ENCODE data around the gene MTMR2. TPM values are rescaled to one million over a fixed set of nuclear protein-coding genes. Genes with fewer than 3 reads are reported as not detected.
A peak's percentile ranks its signal among the peaks of the same experiment; 100 is the strongest.

Gene MTMR2
- total and polyA plus RNA-seq, 12 donors = 7.8 to 23.1 (median 20.0) TPM

DNA sequence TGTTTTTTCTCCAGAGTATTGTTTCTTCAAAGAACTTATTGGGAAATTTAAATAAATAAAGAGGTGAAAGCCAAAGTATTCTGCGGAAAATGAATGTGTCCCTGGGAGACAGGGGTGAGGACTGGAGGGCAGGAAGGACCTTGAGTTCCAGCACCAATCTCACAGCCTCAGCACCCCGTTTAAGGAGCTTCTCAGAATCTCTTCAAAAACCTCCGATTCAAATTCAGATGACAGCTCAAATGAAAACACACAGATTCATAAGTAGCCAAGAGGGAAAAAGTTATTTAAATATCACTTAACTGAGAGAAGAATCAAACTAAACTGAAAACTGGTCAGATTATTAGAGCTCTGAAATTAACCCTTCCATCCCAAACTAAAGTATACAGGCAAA is 12.5 kb downstream of the MTMR2 start:
- H3K9me3 ChIP-seq = peaks cover 0 to 7% (median 0%) of the 10 kb centered on the region in 11 donors
- no peak overlapping the region for H3K4me3 ChIP-seq
- H3K36me3 ChIP-seq = no peaks in the 10 kb centered on the region
- DNase-seq (no peak), ATAC-seq (no peak)
- H3K27me3 ChIP-seq = no peaks in the 10 kb centered on the region
- TF ChIP-seq CTCF (IDR thresholded peaks at IDR 0.05) = no peak
- WGBS, 2 donors = 62 to 63% methylated on average over 3 of the region's 3 CpGs
- intact Hi-C loops (cut with DNase I) = no loop called here
- H3K4me1 ChIP-seq = peaks cover 0 to 51% (median 31%) of the 10 kb centered on the region in 9 donors
- peak overlapping the region in 2 of 10 donors; percentile 3 to 38 for H3K27ac ChIP-seq

DNA sequence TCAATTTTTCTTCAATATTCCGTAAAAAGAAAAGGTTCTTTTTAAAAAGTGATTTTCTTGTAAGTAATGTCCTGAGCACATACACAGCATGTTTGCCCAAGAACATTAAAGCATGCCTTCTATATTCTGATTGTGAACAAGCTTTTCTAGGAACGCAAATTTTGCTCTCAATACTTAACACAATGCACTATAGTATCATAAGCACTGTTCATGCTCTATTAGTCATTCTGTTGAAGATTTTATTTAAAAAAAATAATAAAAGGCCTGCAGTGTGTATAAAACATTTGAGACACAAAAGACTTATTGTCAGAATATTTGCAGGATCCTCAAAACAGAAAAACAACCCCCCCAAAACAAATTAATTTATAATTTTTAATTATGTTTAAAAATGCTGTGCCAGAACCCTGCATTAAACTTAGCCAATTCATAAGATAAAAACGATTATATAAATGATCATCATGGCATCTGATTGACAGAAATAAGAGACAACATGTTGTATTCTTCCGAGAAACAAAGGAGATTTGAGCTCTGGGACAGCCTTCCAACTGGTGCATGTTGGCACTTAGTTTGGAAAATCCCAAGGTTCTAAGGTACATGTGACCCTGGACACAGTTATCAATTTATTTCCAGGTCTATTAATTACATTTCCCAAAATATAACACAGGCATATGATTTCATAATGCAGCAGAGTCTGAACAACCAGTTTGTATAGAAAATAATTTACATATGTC is 13.1 kb downstream of the MTMR2 start:
- no peak for TF ChIP-seq CTCF (IDR thresholded peaks at IDR 0.05)
- DNase-seq = no peak
- H3K27ac ChIP-seq = peak overlapping the region in 2 of 10 donors; percentile 3 to 38
- 75% methylated on average over 4 of the region's 4 CpGs for WGBS, 2 donors
- peaks cover 0 to 45% (median 25%) of the 10 kb centered on the region in 9 donors for H3K4me1 ChIP-seq
- peaks cover 0 to 7% (median 0%) of the 10 kb centered on the region in 11 donors for H3K9me3 ChIP-seq
- ATAC-seq = peak in 2 of 8 donors; percentile 22 to 41
- no peaks in the 10 kb centered on the region for H3K36me3 ChIP-seq
- intact Hi-C loops (cut with DNase I) = no loop called here
- H3K4me3 ChIP-seq = no peak overlapping the region
- no peaks in the 10 kb centered on the region for H3K27me3 ChIP-seq

GRCh38 chr11:95908826-95909225 is 15.1 kb downstream of the MTMR2 start:
- DNase-seq = no peak

DNA sequence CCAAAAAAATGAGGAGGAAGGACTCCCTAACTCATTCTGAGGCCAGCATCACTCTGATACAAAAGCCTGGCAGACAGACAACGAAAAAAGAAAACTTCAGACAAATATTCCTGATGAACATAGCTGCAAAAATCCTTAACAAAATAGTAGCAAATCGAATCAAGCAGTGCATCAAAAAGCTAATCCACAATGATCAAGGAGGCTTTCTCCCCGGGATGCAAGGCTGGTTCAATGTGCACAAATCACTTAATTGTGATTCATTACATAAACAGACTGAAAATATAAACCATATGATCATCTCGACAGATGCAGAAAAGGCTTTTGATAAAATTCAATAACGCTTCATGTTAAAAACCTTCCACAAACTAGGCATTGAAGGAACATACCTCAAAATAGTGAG is 16.4 kb downstream of the MTMR2 start:
- no peaks in the 10 kb centered on the region for H3K36me3 ChIP-seq
- H3K4me3 ChIP-seq = no peak overlapping the region
- H3K4me1 ChIP-seq = peaks cover 0 to 26% (median 0%) of the 10 kb centered on the region in 9 donors
- H3K27me3 ChIP-seq = no peaks in the 10 kb centered on the region
- no peak for DNase-seq
- WGBS, 2 donors = 90 to 94% methylated on average over 5 of the region's 5 CpGs
- peaks cover 0 to 7% (median 0%) of the 10 kb centered on the region in 11 donors for H3K9me3 ChIP-seq
- no peak for TF ChIP-seq CTCF (IDR thresholded peaks at IDR 0.05)
- ATAC-seq = no peak
- no peak overlapping the region for H3K27ac ChIP-seq
- intact Hi-C loops (cut with DNase I) = no loop called here

More at GRCh38 chr11:95908826-95909225, 15.1 kb downstream of the MTMR2 start:
- ATAC-seq = no peak
- Histone ChIP-seq H3K27ac (no peak overlapping the region), H3K4me3 (no peak overlapping the region), H3K9me3 (peaks cover 0 to 7% (median 0%) of the 10 kb centered on the region in 11 donors), H3K4me1 (peaks cover 0 to 30% (median 9%) of the 10 kb centered on the region in 9 donors), H3K27me3 (no peaks in the 10 kb centered on the region), H3K36me3 (no peaks in the 10 kb centered on the region)
- intact Hi-C loops (cut with DNase I) = no loop called here
- TF ChIP-seq CTCF (IDR thresholded peaks at IDR 0.05) = no peak
